ENCODE results near the gene GAL.

GAL gene

DNA sequence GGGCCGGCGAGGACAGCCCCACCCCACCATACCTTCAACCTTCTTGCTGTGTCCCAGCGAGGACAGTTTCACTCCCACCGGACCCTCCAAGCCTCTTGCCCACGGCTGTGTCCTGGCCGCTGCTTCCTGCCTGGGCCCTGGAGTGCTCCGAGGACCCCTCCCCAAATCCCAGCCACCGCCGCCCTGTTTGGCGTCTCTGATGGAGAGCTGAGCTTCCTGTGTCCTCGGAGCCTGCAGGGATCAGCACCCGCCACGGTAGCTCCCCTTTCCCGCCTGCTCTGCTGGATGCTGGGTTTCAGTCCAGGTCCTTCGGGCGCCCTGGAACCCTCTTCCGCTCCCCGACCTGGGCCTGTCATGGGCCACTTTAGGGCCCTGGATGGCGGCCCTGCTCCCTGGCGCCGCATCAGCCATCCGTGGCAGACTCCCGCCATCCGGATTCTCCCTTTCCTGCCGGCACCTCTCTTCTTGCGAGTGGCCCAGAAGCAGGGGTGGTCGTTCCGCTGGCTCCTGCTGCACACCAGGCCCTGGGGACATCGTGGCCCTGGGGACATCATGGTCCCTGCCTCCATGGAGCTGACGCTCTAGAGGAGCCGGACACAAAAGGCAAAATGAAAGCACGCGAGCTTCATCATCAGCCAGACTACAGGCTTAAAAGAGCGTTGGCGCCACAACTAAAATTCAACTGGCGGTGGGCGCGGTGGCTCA is 34.3 kb upstream of the GAL start:
- TF ChIP-seq CTCF (IDR thresholded peaks at IDR 0.05; ENCODE audit: control insufficient read depth, insufficient read depth, low read depth, low read length, missing control alignments): no peak
- no peak for DNase-seq (ENCODE audit: low read depth)
- H3K4me3 ChIP-seq (ENCODE audit: control insufficient read depth, low read depth, low read length): no peak overlapping the region

- no peak for TF ChIP-seq CTCF (IDR thresholded peaks at IDR 0.05; ENCODE audit: control insufficient read depth, insufficient read depth, low read depth, low read length, missing control alignments)
- DNase-seq (ENCODE audit: low read depth): no peak
- H3K4me3 ChIP-seq (ENCODE audit: control insufficient read depth, low read depth, low read length): no peak overlapping the region
These were observed 33.5 kb upstream of the GAL start for GRCh38 chr11:68650801-68651200.

- no peak overlapping the region for H3K4me3 ChIP-seq (ENCODE audit: control insufficient read depth, low read depth, low read length)
- no peak for TF ChIP-seq CTCF (IDR thresholded peaks at IDR 0.05; ENCODE audit: control insufficient read depth, insufficient read depth, low read depth, low read length, missing control alignments)
- no peak for DNase-seq (ENCODE audit: low read depth)
These were observed 32.9 kb upstream of the GAL start for GRCh38 chr11:68651208-68651984.

DNA sequence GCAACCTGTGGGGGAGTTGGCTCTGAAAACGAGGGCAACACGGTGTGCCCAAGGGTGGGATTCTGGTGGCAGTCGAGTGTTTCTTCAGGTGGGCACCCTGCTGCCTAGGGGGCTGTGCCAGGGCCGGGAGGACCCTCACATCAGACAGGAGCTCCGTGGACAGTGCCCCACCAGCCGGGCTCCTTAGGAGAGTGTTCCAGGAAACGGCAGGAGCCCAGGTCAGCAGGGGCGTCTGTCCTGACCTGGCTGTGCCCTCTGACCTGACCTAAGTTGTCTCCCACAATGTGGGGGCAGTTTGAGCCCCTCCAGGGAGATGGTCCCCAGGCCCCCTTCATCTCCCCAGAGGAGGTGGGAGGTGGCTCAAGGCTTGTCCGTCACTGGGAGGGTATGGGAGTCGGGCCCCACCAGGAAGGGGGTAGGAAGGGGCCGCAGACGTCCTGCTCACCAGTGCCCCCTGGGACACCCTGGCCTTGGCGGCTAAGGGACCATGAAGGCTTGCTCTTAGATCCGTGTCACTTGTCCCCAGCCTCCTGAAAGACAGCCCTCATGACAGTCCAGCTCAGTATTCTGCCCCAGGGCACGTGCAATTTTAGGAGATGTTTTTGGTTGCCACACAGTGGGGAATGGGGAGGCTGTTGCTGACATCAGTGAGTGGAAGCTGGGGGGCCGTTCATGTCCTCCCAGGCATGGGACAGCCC is 32.2 kb upstream of the GAL start:
- DNase-seq (ENCODE audit: low read depth): no peak
- no peak overlapping the region for H3K4me3 ChIP-seq (ENCODE audit: control insufficient read depth, low read depth, low read length)
- TF ChIP-seq CTCF (IDR thresholded peaks at IDR 0.05; ENCODE audit: control insufficient read depth, insufficient read depth, low read depth, low read length, missing control alignments): no peak

DNA sequence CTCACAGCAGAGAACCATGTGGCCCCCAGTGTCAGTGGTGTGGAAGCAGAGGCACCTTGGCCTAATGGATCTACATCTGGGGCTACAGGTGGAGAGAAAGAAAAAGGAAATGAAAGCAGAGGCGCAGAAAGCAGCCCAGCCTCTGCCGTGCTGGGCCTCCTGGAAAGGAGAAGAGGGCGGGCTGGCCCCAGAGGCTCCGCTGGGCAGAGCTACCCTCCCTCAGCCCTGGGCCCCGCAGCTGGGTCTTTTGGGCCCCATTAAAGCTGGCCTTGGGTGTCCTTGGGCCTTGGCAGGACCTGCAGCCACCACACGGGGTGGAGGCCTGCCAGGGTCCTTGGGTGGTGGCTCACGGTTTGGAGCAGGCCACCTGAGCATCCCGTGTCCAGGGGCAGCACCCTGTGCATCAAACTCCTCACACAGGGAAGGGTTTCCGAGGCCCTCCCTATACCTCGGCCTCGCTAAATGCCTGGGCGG is 31.6 kb upstream of the GAL start:
- no peak for TF ChIP-seq CTCF (IDR thresholded peaks at IDR 0.05; ENCODE audit: control insufficient read depth, insufficient read depth, low read depth, low read length, missing control alignments)
- H3K4me3 ChIP-seq (ENCODE audit: control insufficient read depth, low read depth, low read length): no peak overlapping the region
- no peak for DNase-seq (ENCODE audit: low read depth)

GRCh38 chr11:68653486-68654430 is 30.6 kb upstream of the GAL start:
- no peak overlapping the region for H3K4me3 ChIP-seq (ENCODE audit: control insufficient read depth, low read depth, low read length)
- TF ChIP-seq CTCF (IDR thresholded peaks at IDR 0.05; ENCODE audit: control insufficient read depth, insufficient read depth, low read depth, low read length, missing control alignments): no peak
- no peak for DNase-seq (ENCODE audit: low read depth)
